Measurements from ENCODE around the gene UST. TPM values are rescaled to one million over a fixed set of nuclear protein-coding genes. Genes with fewer than 3 reads are reported as not detected.

UST gene
- total and polyA plus RNA-seq, 2 of the 8 experiments (the other 6 are each of a cell fraction or from before 2014, with no cell fraction given), result 13.5 to 34.5 TPM

GRCh38 chr6:148893481-148893880 lies 146.7 kb downstream of the UST start:
- Histone ChIP-seq H3K27me3 (replicated peaks in 1 of 4; ENCODE audit: control insufficient read depth in 3 of 4, extremely low read depth in 1 of 4, insufficient read depth in 3 of 4, low read length in 3 of 4) (no peaks in the 10 kb centered on the region), H2BK120ac (replicated peaks; ENCODE audit: low read depth, low read length) (no peak overlapping the region), H3K18ac (ENCODE audit: extremely low read depth, low read length) (no peak overlapping the region), H2AFZ (ENCODE audit: low read length) (no peak overlapping the region), H3K9ac (replicated peaks in 1 of 4; ENCODE audit: extremely low read depth in 1 of 4, low read depth in 3 of 4, low read length in 3 of 4) (no peak overlapping the region), H3K4ac (replicated peaks; ENCODE audit: insufficient read length, low read depth, low read length) (no peak overlapping the region), H4K8ac (ENCODE audit: extremely low read depth, insufficient read depth, low read length) (no peak overlapping the region), H3K79me2 (ENCODE audit: control insufficient read depth in 1 of 2, insufficient read depth in 2 of 2, low read length in 2 of 2) (no peaks in the 10 kb centered on the region; a peak in 1 of 4 replicates), H3K4me3 (ENCODE audit: extremely low read depth in 1 of 4, insufficient read depth in 2 of 4, low read depth in 3 of 4, low read length in 4 of 4) (no peak overlapping the region), H3K36me3 (ENCODE audit: control insufficient read depth in 2 of 4, insufficient read depth in 4 of 4, low read length in 3 of 4) (no peaks in the 10 kb centered on the region), H2AK5ac (ENCODE audit: low read depth, low read length) (no peak overlapping the region), H3K56ac (replicated peaks; ENCODE audit: insufficient read length, low read depth, low read length) (no peak overlapping the region), H3K9me3 (ENCODE audit: insufficient read depth in 2 of 2, low read depth in 1 of 2, low read length in 1 of 2) (no peaks in the 10 kb centered on the region), H2BK5ac (ENCODE audit: low read depth, low read length) (no peak overlapping the region), H4K20me1 (replicated peaks in 1 of 2; ENCODE audit: control insufficient read depth in 1 of 2, insufficient read depth in 2 of 2, low read length in 2 of 2) (no peaks in the 10 kb centered on the region), H3K27ac (ENCODE audit: low read depth, low read length) (no peak overlapping the region), H2BK12ac (ENCODE audit: low read depth, low read length) (no peak overlapping the region), H3K4me1 (replicated peaks in 1 of 4; ENCODE audit: control insufficient read depth in 3 of 4, insufficient read depth in 4 of 4, low read length in 3 of 4) (no peaks in the 10 kb centered on the region), H3K23me2 (ENCODE audit: low read depth, low read length) (no peaks in the 10 kb centered on the region), H3K4me2 (ENCODE audit: insufficient read depth in 1 of 2, low read depth in 2 of 2, low read length in 2 of 2) (no peak overlapping the region), H2BK15ac (ENCODE audit: low read length) (no peak overlapping the region), H3K14ac (ENCODE audit: insufficient read length) (no peak overlapping the region), H4K5ac (ENCODE audit: insufficient read length, low read depth, low read length) (no peak overlapping the region), H3K79me1 (ENCODE audit: low read depth, low read length) (0 out of 2 replicates have a peak, but pooled peaks cover 2% of the 10 kb centered on the region), H2BK20ac (ENCODE audit: low read length) (no peak overlapping the region), H4K91ac (replicated peaks; ENCODE audit: insufficient read length, low read length) (no peak overlapping the region), H3K23ac (ENCODE audit: insufficient read length) (no peak overlapping the region)
- 94% methylated on average over 2 of the region's 2 CpGs; no CpG with 5 or more reads in 1 of the 2 experiments for WGBS, 2 experiments (ENCODE audit: extremely low coverage in 1 of 2, insufficient coverage in 1 of 2, insufficient read length in 1 of 2, insufficient replicate concordance in 2 of 2, low coverage in 1 of 2, low lambda C conversion rate in 2 of 2, missing lambda C conversion rate in 1 of 2)
- DNase-seq (ENCODE audit: low read depth in 1 of 2, low spot score in 2 of 2) (peak in 1 of 2 experiments; percentile 13), FAIRE-seq (no peak)
- ChIA-PET POLR2A (ENCODE audit: partially characterized antibody) (no interaction called here), CTCF (ENCODE audit: partially characterized antibody) (interaction anchor here (0.7 to 1.3 kb wide), 3 partner anchors 24 to 53 kb away, joined by 3 to 4 read pairs (median 3); no protein-coding TSS in a partner anchor)
- no peak for TF ChIP-seq KDM1A (IDR thresholded peaks at IDR 0.05; ENCODE audit: borderline replicate concordance, low read length)
- no peak for TF ChIP-seq POLR2A (IDR thresholded peaks at IDR 0.05; ENCODE audit: control extremely low read depth in 1 of 2, low read depth in 2 of 2, low read length in 2 of 2)
- no peak for TF ChIP-seq TEAD4 (IDR thresholded peaks at IDR 0.05; ENCODE audit: low read depth, low read length)
- TF ChIP-seq CHD2 (IDR thresholded peaks at IDR 0.05; ENCODE audit: low read length), result no peak
- TF ChIP-seq SP1 (IDR thresholded peaks at IDR 0.05; ENCODE audit: low read depth, low read length), result no peak
- TF ChIP-seq SP2 (IDR thresholded peaks at IDR 0.05; ENCODE audit: low read length), result no peak
- TF ChIP-seq ATF2 (IDR thresholded peaks at IDR 0.05; ENCODE audit: low read length), result no peak
- no peak for TF ChIP-seq NRF1 (IDR thresholded peaks at IDR 0.05; ENCODE audit: low read depth, low read length)
- TF ChIP-seq POLR2AphosphoS5 (IDR thresholded peaks at IDR 0.05; ENCODE audit: low read depth, low read length), result no peak
- no peak for TF ChIP-seq CEBPB (IDR thresholded peaks at IDR 0.05; ENCODE audit: low read depth, low read length)
- no peak for TF ChIP-seq SIN3A (conservative IDR thresholded peaks at IDR 0.05 in 1 of 2, IDR thresholded peaks at IDR 0.05 in 1 of 2; ENCODE audit: low read depth in 1 of 2, low read length in 2 of 2)
- TF ChIP-seq SRF (IDR thresholded peaks at IDR 0.05; ENCODE audit: low read depth, low read length), result no peak
- no peak for TF ChIP-seq CREB1 (IDR thresholded peaks at IDR 0.05)
- TF ChIP-seq SIRT6 (IDR thresholded peaks at IDR 0.05; ENCODE audit: low read length), result no peak
- no peak for TF ChIP-seq HDAC6 (IDR thresholded peaks at IDR 0.05; ENCODE audit: low read depth, low read length)
- TF ChIP-seq JUND (IDR thresholded peaks at IDR 0.05; ENCODE audit: low read length), result no peak

Measured in H1 (cell line).